K562 (cell line): ENCODE data around the gene FRAT2. TPM values are rescaled to one million over a fixed set of nuclear protein-coding genes. Genes with fewer than 3 reads are reported as not detected.

Source experiments
- BCLAF1 ChIP-seq, 2 experiments: fragments of 450-650 bp in 1 of 2; IDR thresholded peaks; 2 replicates each; pipeline ENCODE4 v1.6.1; 2011 to 2017; ENCODE audit warnings: low read depth in 2 of 2, antibody characterized with exemption in 1 of 2, borderline replicate concordance in 1 of 2, low read length in 1 of 2, mild to moderate bottlenecking in 1 of 2, mixed read lengths in 1 of 2; ENCODE audit not compliant: control insufficient read depth in 1 of 2
- BCOR ChIP-seq: fragments of 450-650 bp; IDR thresholded peaks from 2 replicates; pipeline ENCODE4 v1.6.1; 2016
- C11orf30 ChIP-seq: fragments of 450-650 bp; IDR thresholded peaks from 2 replicates; pipeline ENCODE4 v1.6.1; 2016; ENCODE audit warnings: low read depth, mild to moderate bottlenecking
- CAMTA2 ChIP-seq: fragments of 250-450 bp; sonication (Bioruptor Pico); conservative IDR thresholded peaks from 2 replicates; pipeline ENCODE4 v1.5.1; 2022
- CC2D1A ChIP-seq: fragments of 450-650 bp; IDR thresholded peaks from 2 replicates; pipeline ENCODE4 v1.6.1; 2017; ENCODE audit warnings: mild to moderate bottlenecking
- EHMT2 ChIP-seq: fragments of 450-650 bp; IDR thresholded peaks from 2 replicates; pipeline ENCODE4 v1.6.1; 2018; ENCODE audit warnings: antibody characterized with exemption
- FOSL1 ChIP-seq: fragments of 200-800 bp; sonication (Bioruptor generic); conservative IDR thresholded peaks from 2 replicates; pipeline ENCODE4 v1.6.1; 2016; ENCODE audit warnings: missing genetic modification characterization, missing compliant biosample characterization
- HDAC1 ChIP-seq, 2 experiments: fragments of 450-650 bp; IDR thresholded peaks; 2 replicates each; pipeline ENCODE4 v1.6.1; 2016 to 2017; ENCODE audit warnings: inconsistent platforms in 1 of 2, mild to moderate bottlenecking in 1 of 2, moderate library complexity in 1 of 2
- KDM1A ChIP-seq, 2 experiments: fragments of 450-650 bp; IDR thresholded peaks; 2 replicates each; pipeline ENCODE4 v1.6.1; 2016; ENCODE audit warnings: mild to moderate bottlenecking in 2 of 2
- LEF1 ChIP-seq: fragments of 450-650 bp; IDR thresholded peaks from 2 replicates; pipeline ENCODE4 v1.6.1; 2016; ENCODE audit warnings: mild to moderate bottlenecking
- MAFF ChIP-seq: IDR thresholded peaks from 2 replicates; pipeline ENCODE4 v1.6.1; 2012; ENCODE audit warnings: low read length, improper control_type of control experiment
- MAFK ChIP-seq: IDR thresholded peaks from 2 replicates; pipeline ENCODE4 v1.6.1; 2011; ENCODE audit warnings: low read length, improper control_type of control experiment
- MTA2 ChIP-seq: fragments of 450-650 bp; IDR thresholded peaks from 2 replicates; pipeline ENCODE4 v1.6.1; 2016; ENCODE audit warnings: low read depth
- NCOR1 ChIP-seq: fragments of 450-650 bp; IDR thresholded peaks from 2 replicates; pipeline ENCODE4 v1.6.1; 2016; ENCODE audit warnings: mild to moderate bottlenecking, moderate library complexity
- PTBP1 ChIP-seq: fragments of 200-400 bp; formaldehyde crosslinking; IDR thresholded peaks from 2 replicates; pipeline ENCODE4 v1.6.1; 2017; ENCODE audit warnings: low read depth, low read length
- PURB ChIP-seq: sonication (generic); formaldehyde crosslinking; IDR thresholded peaks from 2 replicates; pipeline ENCODE4 v1.9.0; 2021; ENCODE audit warnings: low read depth, mild to moderate bottlenecking, missing genetic modification reagents
- RCOR1 ChIP-seq, 2 experiments: IDR thresholded peaks; 2 replicates each; pipeline ENCODE4 v1.6.1; 2012; ENCODE audit warnings: low read depth in 2 of 2, low read length in 2 of 2, borderline replicate concordance in 1 of 2, improper control_type of control experiment in 1 of 2
- SMARCE1 ChIP-seq: fragments of 450-650 bp; IDR thresholded peaks from 2 replicates; pipeline ENCODE4 v1.7.1; 2016; ENCODE audit warnings: mild to moderate bottlenecking
- TCF3 ChIP-seq: sonication (generic); formaldehyde crosslinking; IDR thresholded peaks from 2 replicates; pipeline ENCODE4 v1.4.0; 2020; ENCODE audit warnings: mild to moderate bottlenecking, missing genetic modification reagents
- TRIM24 ChIP-seq, 2 experiments: fragments of 450-650 bp; IDR thresholded peaks; 2 replicates each; pipeline ENCODE4 v1.6.1; 2016
- ZBTB12 ChIP-seq: fragments of 250-450 bp; sonication (Bioruptor Pico); IDR thresholded peaks from 2 replicates; pipeline ENCODE4 v1.4.0; 2020
- ZNF316 ChIP-seq: fragments of 450-650 bp; IDR thresholded peaks from 2 replicates; pipeline ENCODE4 v1.6.1; 2016
- ZNF699 ChIP-seq: fragments of 250-450 bp; sonication (Bioruptor Pico); IDR thresholded peaks from 2 replicates; pipeline ENCODE4 v1.8.0; 2021; ENCODE audit warnings: mild to moderate bottlenecking, moderate library complexity; ENCODE audit not compliant: insufficient replicate concordance
- polyA plus RNA-seq, 8 experiments: library from polyadenylated mRNA; depleted of rRNA in 4 of 8; stranded (reverse) in 5 of 8; unstranded in 3 of 8; fragments of >200 nt; fragmentation: Nextera tagmentation in 2 of 8; fragmentation: Illumina TruSeq in 1 of 8; extraction: Ambion mirVana in 2 of 8; extraction: Trizol in 1 of 8; gene quantifications; 2 replicates each; pipeline versions ENCODE4 v1.2.1 to v1.2.3, GENCODE V29; 2011 to 2014; ENCODE audit warnings: inconsistent platforms in 1 of 8, missing spikeins in 1 of 8
- total RNA-seq, 7 experiments: library from RNA; depleted of rRNA in 6 of 7; stranded (reverse); fragments of >200 nt in 6 of 7; fragmentation: Illumina TruSeq in 2 of 7; extraction: Trizol in 2 of 7; gene quantifications; 2 replicates each; pipeline versions ENCODE4 v1.2.1 to v1.2.3, GENCODE V29; 2011 to 2021; ENCODE audit warnings: low replicate concordance in 1 of 7
- TF ChIP-seq, protein P1 (sequence below), 2 experiments: fragments of 450-650 bp; IDR thresholded peaks; 2 replicates each; pipeline ENCODE4 v1.6.1; 2018; ENCODE audit warnings: mild to moderate bottlenecking in 2 of 2, low read depth in 1 of 2; ENCODE audit not compliant: partially characterized antibody in 2 of 2

The FRAT2 gene
- total and polyA plus RNA-seq, 9 of the 15 experiments (the other 6 are each of a cell fraction or from before 2014, with no cell fraction given): 4.3 to 31.7 (median 19.5) TPM

- no peak for TF ChIP-seq ZBTB12
- peak; percentile 70 for TF ChIP-seq MAFK
- peak; percentile 71 for TF ChIP-seq BCOR
- TF ChIP-seq EHMT2: peak; percentile 55; the same call in 1 of the 2 replicates
- TF ChIP-seq LEF1: peak; percentile 67; the same call in 1 of the 2 replicates
- no peak for TF ChIP-seq PTBP1
- TF ChIP-seq MTA2: peak; percentile 22; the same call in 1 of the 2 replicates
- no peak for TF ChIP-seq CAMTA2 (CRISPR knock-in tag)
- TF ChIP-seq PURB (CRISPR knock-in tag): no peak
- peak; percentile 34; the same call in 1 of the 2 replicates for TF ChIP-seq CC2D1A
- TF ChIP-seq NCOR1: peak; percentile 63
- no peak for TF ChIP-seq ZNF699
- no peak for TF ChIP-seq FOSL1 (tag)
- TF ChIP-seq SMARCE1: peak; percentile 36; the same call in 1 of the 2 replicates
- peak; percentile 33 to 53; a peak in 2 of 4 replicates for TF ChIP-seq TRIM24 (IDR thresholded peaks at IDR 0.05)
- 0 out of 4 replicates have a peak, but pooled peaks of 1 of the 2 experiments have one; percentile 45 for TF ChIP-seq BCLAF1 (IDR thresholded peaks at IDR 0.05; ENCODE audit: borderline replicate concordance in 1 of 2, control insufficient read depth in 1 of 2, low read depth in 2 of 2, low read length in 1 of 2)
- peak; percentile 66 for TF ChIP-seq MAFF
- peak; percentile 96 for TF ChIP-seq ZNF316
- peak in 1 of 2 experiments; percentile 67; a peak in 2 of 4 replicates for TF ChIP-seq KDM1A (IDR thresholded peaks at IDR 0.05)
- TF ChIP-seq RCOR1 (IDR thresholded peaks at IDR 0.05; ENCODE audit: borderline replicate concordance in 1 of 2, low read depth in 2 of 2, low read length in 2 of 2): peak in 1 of 2 experiments; percentile 56; a peak in 1 of 4 replicates
- peak; percentile 71 for TF ChIP-seq TCF3 (CRISPR knock-in tag)
- peak; percentile 88 for TF ChIP-seq C11orf30
- TF ChIP-seq, protein P1, sequence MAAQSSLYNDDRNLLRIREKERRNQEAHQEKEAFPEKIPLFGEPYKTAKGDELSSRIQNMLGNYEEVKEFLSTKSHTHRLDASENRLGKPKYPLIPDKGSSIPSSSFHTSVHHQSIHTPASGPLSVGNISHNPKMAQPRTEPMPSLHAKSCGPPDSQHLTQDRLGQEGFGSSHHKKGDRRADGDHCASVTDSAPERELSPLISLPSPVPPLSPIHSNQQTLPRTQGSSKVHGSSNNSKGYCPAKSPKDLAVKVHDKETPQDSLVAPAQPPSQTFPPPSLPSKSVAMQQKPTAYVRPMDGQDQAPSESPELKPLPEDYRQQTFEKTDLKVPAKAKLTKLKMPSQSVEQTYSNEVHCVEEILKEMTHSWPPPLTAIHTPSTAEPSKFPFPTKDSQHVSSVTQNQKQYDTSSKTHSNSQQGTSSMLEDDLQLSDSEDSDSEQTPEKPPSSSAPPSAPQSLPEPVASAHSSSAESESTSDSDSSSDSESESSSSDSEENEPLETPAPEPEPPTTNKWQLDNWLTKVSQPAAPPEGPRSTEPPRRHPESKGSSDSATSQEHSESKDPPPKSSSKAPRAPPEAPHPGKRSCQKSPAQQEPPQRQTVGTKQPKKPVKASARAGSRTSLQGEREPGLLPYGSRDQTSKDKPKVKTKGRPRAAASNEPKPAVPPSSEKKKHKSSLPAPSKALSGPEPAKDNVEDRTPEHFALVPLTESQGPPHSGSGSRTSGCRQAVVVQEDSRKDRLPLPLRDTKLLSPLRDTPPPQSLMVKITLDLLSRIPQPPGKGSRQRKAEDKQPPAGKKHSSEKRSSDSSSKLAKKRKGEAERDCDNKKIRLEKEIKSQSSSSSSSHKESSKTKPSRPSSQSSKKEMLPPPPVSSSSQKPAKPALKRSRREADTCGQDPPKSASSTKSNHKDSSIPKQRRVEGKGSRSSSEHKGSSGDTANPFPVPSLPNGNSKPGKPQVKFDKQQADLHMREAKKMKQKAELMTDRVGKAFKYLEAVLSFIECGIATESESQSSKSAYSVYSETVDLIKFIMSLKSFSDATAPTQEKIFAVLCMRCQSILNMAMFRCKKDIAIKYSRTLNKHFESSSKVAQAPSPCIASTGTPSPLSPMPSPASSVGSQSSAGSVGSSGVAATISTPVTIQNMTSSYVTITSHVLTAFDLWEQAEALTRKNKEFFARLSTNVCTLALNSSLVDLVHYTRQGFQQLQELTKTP (IDR thresholded peaks at IDR 0.05; ENCODE audit: low read depth in 1 of 2, partially characterized antibody in 2 of 2): peak in 1 of 2 experiments; percentile 34
- TF ChIP-seq HDAC1 (IDR thresholded peaks at IDR 0.05): no peak
Measured at GRCh38 chr10:97312897-97313296, 21.6 kb downstream of the FRAT2 start (continued).
